ENCODE results near the gene PPM1H.

- no peak for TF ChIP-seq CTCF (IDR thresholded peaks at IDR 0.05)
- no peak for TF ChIP-seq POLR2A (IDR thresholded peaks at IDR 0.05)
Measured at GRCh38 chr12:62640910-62641448, 294.0 kb downstream of the PPM1H start.
